ENCODE results near the gene SMYD3.
A peak's percentile ranks its signal among the peaks of the same experiment; 100 is the strongest.
"Not testable (repeated sequence)": the region's sequence is repeated elsewhere in the genome, so short reads cannot be mapped to it uniquely, and the experiment has no call there.

The SMYD3 gene

DNA sequence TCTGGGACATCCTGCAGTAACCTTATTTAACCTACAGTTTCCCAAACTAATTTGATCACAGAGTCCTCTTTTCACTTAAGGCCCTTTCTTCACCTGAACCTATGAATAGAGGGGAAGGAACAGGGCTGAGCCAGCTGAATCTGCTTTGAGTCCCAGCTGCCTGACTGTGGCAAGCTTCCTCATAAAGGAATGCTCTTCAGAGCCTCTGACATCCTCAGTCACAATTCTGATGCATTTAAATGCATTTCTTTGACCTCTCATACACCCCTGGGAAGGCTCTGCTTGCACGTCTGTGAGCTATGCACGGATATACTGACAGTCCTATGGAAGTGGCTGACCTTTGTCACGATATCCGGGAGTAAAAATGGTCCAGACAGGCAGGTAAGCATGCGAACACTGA, 673.1 kb downstream of the SMYD3 start:
- no peak for DNase-seq (ENCODE audit: low spot score)

DNA sequence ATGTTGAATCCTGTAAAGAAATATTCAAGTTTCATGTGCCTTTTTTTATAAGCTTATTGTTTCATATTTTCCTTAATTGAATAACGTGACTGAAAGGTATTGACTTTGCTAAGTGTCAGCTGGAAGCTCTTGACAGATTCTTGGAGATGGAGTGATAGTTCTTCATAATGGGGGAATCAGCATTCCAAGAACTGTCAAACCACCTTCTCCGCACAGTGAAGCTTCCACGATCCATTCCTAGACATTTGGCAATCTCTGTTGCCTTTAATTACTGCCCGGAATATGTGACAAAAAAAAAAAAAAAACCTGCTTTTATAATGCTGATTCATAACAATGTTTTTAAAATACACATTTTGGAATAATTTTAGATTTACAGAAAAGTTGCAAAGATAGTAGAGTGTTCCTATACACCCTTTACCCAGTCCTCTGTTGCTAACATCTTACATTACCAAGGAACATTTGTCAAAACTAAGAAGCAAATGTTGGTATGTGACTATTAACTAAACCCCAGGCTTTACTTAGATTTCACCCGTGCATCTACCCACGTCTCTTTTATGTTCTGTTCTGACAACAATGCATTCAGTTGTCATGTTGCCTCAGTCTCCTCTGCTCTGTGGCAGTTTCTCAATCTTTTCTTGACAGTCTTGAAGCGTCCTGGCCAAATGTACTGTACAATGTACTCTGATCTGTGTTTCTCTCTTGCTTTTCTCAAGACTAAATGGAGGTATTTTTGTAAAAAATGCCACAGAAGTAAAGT, 674.1 kb downstream of the SMYD3 start:
- no peak for DNase-seq (ENCODE audit: low spot score)

DNA sequence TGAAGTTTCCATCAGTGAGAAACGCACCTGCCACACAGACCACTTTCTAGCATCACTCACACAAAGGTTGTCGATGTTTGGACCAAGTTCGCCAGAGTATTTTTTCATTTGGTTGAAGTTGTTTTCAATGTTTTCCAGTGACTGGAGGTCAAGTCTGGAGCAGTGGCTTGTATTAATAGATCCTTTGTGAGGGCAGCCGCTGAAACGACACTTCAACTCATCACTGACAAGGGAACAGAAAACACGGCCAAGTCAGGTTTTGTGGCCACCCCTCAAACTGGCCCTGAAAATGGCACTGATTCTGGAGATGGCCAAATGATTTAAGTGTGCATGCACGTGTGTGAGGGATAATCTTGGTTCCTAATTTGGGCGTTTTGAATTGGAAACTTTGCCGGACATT, 675.6 kb downstream of the SMYD3 start:
- DNase-seq (ENCODE audit: low spot score), result no peak

DNA sequence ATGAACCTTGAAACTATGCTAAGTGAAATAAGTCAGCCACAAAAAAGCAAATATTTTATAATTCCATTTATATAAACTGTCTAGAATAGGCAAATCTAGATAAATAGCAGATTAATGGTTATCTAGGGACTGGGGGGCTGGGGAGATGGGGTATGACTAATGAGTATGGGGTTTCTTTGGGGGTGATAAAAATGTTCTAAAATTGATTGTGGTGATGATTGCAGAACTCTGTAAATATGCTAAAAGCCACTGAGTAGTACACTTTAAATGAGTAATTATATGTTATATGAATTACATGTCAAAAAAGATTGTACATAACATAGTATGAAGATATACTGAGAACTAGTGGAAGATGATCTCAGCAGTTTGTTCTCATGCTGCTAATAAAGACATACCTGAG, 677.3 kb downstream of the SMYD3 start:
- no peak for DNase-seq (ENCODE audit: low spot score)

DNA sequence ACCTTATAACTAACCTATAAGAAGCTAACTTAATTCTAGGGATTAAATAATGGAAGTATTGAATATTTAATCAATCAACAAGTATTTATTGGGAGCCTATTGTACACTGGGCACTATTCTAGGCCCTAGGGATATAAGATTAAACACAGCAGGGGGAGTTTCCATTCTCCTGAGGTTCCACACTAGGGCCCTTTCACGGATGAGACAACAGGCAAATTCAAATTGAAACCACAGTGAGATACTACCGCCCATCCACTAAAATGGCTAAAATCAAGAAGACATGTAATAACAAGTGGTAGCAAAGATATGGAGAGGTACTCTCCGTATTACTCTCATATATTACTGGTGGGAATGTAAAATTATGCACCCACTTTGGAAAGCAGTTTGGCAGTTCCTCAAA, 677.9 kb downstream of the SMYD3 start:
- no peak for DNase-seq (ENCODE audit: low spot score)

DNA sequence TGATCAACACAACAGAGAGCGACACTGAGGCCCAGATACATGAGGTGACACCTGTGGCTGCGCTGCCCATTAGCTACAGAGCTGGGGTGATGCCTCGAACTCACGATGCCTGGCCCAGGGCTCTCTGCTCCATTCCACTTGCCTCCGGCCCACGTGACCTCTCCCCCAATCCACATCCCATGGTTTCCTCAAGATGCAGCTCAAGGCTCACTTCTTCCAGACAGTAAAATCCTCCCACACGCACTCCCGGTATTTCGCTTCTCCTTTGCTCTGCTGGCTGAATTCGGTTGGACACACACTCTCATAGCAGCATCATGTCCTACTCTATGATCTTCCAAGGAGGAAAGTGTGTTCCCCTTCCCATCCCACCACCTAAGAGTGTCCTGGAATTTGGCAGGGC, 679.8 kb downstream of the SMYD3 start:
- DNase-seq (ENCODE audit: low spot score), result no peak

DNA sequence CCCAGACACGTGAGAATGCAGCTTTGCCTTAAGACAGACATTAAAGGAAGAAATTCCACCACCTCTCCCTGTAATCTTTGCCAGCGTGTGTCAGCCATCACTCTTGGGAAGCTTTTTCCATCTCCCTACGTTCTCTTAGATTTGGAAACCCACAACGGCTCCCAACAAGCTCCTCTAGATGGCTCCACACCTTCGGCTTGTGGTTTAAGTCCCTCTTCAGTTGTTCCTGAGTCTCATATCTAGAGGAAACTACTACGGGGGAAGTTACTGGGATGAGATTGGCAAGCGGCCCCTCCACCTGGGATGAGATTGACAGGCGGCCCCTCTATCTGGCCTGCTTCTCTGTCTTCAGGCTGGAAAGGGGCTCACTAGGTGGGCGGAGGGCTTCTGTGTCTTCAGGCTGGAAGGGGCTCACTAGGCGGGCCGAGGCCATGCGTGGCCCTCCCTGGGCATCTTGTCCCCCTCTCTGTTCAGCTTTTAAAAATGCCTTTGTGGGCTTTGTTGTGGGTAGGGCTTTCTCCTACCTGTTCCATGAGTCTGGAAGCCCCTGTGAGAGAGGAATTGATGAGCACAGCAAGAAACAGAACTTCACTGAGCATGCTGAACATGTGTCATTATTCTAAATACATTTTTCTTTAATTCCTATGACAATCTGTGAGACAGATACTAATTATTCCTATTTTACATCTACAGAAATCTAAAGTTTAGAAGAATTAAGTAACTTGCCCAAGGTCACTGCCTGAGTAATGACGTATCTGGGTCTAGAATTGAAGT, 681.8 kb downstream of the SMYD3 start:
- DNase-seq (ENCODE audit: low spot score), result peak; percentile 57

DNA sequence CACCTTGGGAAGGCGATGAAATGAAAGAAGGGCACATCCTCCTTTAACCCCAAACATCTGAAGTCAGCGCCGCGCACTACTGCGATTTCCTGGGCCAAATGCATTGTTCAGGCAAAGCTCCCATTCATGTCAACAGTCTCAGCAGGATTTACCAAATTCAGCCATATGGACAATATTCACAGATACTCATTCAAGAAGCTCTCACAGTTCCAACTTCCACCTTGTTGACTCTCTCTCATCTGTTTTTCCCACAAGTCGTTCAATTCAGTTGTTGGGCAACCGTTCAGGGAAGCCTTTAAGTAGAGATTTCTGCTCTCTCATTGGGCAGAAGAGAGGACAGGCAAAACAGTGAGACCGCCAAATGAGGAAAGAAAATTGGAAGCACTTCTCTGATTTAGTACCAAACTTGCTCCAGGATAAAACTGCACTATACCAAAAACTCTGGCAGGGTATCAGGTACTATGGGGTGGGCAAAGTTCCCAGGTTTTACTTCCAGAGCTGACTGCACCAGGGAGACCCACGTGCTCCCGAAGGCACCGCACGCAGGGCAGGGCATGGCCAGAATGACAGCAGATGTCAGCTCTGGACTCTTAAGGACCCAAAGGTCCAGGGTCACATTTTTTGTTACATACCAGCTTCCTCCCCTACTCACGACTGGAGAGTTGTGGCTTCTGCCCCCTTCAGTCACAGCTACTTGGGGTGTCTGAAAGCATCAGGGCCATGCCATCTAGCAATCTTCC, 683.5 kb downstream of the SMYD3 start:
- DNase-seq (ENCODE audit: low spot score), result no peak

DNA sequence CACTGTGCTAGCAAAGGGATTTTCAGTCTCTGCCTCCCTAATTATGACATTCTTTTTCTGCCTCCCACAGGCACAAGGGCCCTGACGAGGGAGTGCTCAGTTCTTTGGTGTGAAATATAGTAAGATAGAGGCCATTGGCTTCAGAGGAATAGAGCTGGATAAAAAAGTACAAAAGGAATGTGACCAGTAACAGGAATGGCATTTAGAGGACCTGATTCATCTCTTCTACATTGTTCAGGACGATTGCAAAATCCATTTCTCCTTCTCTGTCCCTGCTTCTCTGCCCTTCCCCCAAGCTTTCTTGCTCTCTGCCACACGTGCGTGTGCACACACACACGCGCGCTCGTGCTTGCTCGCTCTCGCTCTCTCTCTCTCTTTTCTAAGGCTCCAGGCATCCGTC, 684.1 kb downstream of the SMYD3 start:
- peak; percentile 87 for DNase-seq (ENCODE audit: low spot score)

DNA sequence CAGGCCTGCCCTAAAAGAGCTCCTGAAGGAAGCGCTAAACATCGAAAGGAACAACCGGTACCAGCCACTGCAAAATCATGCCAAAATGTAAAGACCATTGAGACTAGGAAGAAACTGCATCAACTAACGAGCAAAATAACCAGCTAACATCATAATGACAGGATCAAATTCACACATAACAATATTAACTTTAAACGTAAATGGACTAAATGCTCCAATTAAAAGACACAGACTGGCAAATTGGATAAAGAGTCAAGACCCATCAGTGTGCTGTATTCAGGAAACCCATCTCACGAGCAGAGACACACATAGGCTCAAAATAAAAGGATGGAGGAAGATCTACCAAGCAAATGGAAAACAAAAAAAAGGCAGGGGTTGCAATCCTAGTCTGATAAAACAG, 688.7 kb downstream of the SMYD3 start:
- DNase-seq (ENCODE audit: low spot score), result not testable (repeated sequence)

DNA sequence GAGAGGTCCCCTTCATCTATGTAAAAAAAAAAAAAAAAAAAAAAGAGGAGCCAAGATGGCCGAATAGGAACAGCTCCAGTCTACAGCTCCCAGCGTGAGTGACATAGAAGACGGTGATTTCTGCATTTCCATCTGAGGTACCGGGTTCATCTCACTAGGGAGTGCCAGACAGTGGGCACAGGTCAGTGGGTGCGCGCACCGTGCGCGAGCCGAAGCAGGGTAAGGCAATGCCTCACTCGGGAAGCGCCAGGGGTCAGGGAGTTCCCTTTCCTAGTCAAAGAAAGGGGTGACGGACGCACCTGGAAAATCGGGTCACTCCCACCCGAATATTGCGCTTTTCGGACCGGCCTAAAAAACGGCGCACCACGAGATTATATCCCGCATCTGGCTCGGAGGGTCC, 690.6 kb downstream of the SMYD3 start:
- DNase-seq (ENCODE audit: low spot score), result not testable (repeated sequence)

DNA sequence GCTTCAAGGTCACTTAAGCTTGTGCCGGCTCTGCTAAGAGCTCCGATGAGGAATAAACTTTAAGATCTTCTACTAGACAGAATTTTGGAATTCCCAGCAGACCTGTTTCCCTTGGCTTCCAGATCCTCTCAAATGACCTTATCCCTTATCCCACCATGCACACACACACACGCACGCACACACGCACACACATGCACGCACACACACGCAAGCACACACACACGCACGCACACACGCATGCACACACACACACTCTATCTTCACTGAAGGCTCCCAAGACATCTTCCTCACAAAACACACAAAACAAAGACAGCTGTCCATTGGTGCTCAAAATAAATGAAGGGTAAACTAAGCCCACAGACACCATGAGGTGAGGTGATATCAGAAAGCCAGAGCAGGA, 692.4 kb downstream of the SMYD3 start:
- DNase-seq (ENCODE audit: low spot score), result no peak

DNA sequence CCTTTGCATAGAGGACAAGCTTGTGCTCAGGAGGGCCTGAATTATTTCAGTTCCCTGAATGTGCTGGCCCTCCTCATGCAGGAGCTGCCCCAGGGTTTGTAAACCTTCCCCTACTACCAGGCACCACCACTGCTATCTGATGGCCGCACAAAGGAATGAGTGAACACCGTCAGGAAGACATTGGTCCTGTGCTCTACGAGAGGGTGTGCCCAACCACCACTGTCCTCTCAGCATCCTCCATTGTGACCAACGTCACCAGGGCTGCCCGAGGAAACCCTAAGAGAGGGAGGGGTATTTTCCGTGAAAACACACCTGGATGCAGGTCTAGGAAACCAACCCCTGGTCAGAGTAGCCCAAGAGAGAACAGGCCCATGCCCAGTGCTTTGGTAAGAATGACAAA, 694.8 kb downstream of the SMYD3 start:
- no peak for DNase-seq (ENCODE audit: low spot score)

DNA sequence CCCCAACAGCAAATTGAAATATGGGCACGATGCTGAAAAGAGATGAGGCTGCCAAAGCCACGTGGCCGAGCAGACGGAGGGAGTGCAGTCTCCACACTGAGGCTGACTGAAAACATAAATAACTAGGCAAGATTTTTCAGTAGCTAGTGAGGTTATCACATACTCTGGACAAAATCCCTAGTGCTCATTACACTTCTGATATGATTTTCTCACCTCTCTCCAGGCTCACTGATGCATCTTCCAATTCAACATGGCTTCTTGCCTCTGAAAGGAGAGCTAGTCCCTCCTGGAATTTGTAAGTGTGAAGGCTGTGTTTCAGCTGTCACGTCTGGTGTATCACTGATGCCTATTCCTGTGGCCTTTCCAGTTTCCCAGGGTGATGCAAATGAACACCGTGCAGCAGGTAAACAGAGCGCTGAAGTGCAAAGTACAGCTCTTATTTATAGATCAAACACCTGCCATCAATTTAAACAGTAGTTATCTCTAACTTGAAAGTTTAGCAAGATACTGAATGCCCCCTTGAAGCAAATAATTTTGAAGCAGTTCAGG, 696.2 kb downstream of the SMYD3 start:
- DNase-seq (ENCODE audit: low spot score), result no peak

DNA sequence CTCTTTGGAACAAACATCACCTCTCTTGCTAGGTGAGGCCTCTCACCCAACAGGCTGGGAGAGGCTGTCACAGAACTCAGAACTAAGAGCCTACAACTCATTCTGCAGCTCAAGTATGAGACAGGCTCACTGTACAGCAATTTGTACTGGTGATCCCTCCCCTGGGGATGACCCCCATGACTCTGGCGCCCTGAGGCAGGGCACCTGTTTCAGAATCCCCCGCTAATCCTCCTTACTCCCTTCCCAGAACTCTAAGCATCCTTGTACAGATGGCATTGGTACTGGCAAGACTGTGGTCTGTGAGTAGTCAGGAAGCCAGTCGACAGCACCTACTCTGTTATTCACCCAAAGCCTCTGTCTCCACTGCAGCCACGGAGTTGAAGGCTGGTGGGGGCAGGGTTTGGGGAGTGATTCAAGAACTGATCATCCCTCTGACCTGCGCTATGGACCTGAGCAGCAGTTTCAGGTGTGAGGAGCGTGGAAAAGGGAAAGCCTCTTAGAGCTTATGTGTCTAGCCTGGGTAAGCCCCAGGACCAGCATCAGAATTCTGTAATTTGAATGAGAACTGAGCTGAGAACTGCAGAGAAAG, 696.8 kb downstream of the SMYD3 start:
- DNase-seq (ENCODE audit: low spot score), result no peak

DNA sequence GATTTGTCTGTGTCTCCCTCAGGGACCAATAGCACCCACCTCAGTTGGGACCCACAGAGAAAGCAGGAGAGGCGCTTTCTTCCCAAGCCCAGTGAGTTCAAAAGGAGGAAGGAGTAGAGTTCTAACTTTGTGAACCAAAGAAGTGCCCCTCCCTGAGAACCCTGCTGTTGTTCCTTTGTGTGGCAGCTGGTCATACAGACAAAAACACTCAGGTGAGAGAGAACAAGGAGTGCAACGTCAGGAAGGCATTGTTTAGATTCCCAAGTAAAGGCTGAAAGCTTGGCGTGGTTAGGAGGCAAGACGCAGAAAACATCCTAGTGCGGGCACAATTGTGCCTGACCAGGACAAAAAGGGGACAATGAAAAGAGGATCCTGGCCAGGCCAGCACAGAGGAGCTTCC, 697.7 kb downstream of the SMYD3 start:
- DNase-seq (ENCODE audit: low spot score), result no peak

DNA sequence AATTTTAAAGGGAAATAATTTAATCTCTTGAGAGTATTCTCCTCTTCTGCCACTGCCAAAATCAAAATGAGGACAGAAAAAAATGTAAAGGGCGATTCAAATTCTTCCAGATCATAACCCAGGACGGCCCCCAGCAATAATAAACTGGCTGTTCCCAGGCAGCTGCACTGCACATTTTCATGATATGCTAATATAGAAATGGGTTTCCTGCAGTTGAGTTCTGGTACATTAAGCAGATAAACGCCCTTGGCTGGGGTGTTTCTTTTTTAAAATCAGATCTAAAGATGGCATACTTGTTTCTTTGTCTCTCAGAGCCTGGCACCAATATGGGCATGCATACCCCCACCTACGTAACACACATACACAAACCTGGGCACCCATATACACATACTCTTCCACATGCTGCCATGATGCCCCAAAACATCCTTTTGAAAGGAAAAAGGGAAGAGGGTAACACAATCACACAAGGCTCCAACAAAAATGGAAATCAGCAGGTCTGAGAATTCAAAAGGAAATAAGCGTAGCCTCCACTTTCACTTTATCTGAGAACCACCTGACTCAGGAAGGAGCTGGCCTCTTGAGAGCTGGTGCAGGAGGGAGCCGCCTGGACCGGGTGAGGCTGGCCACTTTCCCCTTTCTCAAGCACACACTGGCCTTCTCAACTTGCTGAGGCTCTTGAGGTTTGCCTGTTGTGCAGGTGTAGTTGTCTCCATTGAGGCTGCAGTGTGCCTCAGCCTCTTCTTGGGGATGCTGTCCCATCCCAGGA, 698.9 kb downstream of the SMYD3 start:
- no peak for DNase-seq (ENCODE audit: low spot score)

DNA sequence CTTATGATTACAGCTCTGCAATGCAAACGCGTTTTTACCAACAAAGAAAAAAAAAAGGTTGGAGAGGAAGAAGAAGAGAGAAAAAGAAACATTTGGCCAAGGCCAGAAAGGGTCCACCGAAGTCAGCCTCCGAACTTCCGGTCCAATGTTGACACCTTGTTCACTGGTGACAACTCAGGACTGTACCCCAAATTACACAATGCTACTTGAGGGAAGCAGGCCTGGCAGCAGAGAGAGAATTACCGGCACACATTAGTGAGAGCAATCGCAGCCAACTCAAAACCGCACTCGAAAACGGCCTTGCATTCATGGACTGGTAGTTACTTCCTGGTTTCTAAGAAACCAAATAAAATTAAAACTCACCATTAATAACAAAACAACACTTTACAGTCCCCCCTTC, 699.8 kb downstream of the SMYD3 start:
- no peak for DNase-seq (ENCODE audit: low spot score)

DNA sequence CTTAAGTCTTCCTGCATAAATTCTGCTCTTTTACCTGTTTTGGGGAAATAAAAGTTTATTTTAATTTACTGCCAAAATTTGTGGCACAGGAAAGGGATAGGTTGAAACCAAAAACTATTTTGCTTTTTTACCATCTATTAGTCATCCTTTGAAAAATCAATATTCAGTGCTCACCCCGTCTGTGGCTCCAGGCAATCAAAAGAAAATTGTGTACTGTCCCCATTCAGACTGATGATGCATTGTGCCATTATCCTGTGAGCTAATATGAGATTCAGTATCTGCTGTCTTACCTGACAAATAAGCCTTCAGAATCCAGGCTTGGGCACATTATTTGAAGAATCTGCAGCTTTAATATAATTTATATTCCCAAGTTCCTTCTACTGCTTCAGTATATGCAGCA, 701.5 kb downstream of the SMYD3 start:
- no peak for DNase-seq (ENCODE audit: low spot score)

DNA sequence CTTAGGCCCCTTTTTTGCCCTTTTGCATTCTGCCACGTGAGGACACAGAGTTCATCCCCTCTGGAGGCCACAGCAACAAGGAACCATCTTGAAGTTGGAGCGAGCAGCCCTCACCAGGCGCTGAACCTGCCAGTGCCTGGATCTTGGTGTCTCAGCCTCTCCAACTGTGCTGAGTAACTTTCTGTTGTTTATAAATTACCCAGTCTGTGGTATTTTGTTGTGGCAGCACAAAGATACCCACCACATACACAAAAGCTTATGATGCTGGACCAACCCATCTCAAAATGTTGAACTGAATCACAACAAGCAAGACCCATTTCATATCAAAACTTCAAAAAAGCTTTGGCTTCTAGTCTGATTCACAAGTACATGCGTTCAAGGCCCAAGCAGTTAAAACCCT, 702.4 kb downstream of the SMYD3 start:
- no peak for DNase-seq (ENCODE audit: low spot score)

DNA sequence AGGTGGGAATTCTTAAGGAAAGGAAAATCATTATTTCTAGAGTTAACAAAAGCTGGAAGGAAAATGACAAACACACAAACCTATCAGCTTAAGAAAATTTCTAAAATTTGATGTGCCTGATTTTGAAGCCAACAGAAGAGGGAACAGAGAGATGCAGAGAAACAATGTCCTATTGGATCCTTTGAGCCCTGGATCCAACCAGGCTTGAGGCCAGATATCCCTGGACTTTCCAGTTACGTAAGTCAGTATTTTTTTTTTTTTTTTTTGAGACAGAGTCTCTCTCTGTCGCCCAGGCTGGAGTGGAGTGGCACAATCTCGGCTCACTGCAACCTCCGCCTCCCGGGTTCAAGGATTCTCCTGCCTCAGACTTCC, 703.4 kb downstream of the SMYD3 start:
- no peak for DNase-seq (ENCODE audit: low spot score)
